ENCODE measurements around the gene ZMYND8. TPM values are rescaled to one million over a fixed set of nuclear protein-coding genes. Genes with fewer than 3 reads are reported as not detected.
"Not testable (repeated sequence)": the region's sequence is repeated elsewhere in the genome, so short reads cannot be mapped to it uniquely, and the experiment has no call there.

Gene ZMYND8
- total and polyA plus RNA-seq, 2 of the 8 experiments (the other 6 are each of a cell fraction or from before 2014, with no cell fraction given), result 50.5 to 163 TPM

DNA sequence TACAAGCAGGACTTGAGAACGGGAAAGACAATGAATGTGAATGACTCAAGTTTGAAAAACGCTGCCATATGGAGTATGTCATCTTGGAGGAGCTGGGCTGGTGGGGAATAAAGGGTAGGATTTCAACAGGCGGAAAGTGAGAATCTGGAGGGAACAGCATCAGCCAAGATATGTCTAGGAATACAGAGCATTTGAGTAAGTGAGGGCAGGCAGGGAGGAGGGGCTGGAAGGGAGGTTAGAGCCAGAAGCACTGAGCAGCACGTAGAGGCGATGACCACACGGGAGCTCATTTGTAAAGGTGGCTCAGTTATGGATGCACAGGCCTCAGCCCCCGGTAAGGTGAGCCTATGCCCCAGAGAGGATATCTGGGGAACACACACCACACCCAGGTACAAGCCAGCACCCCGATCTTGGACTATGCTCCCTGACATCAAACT is 115.1 kb downstream of the ZMYND8 start (continued):
- TF ChIP-seq SIN3A (conservative IDR thresholded peaks at IDR 0.05 in 1 of 2, IDR thresholded peaks at IDR 0.05 in 1 of 2; ENCODE audit: low read depth in 1 of 2, low read length in 2 of 2) (no peak), RNF2 (IDR thresholded peaks at IDR 0.05; ENCODE audit: borderline replicate concordance, low read depth, low read length, missing control alignments, poor library complexity, severe bottlenecking) (no peak), TBP (IDR thresholded peaks at IDR 0.05; ENCODE audit: low read depth, low read length) (no peak), JUND (IDR thresholded peaks at IDR 0.05; ENCODE audit: low read length) (no peak), KDM1A (IDR thresholded peaks at IDR 0.05; ENCODE audit: borderline replicate concordance, low read length) (no peak), CHD2 (IDR thresholded peaks at IDR 0.05; ENCODE audit: low read length) (no peak), CREB1 (IDR thresholded peaks at IDR 0.05) (no peak)

DNA sequence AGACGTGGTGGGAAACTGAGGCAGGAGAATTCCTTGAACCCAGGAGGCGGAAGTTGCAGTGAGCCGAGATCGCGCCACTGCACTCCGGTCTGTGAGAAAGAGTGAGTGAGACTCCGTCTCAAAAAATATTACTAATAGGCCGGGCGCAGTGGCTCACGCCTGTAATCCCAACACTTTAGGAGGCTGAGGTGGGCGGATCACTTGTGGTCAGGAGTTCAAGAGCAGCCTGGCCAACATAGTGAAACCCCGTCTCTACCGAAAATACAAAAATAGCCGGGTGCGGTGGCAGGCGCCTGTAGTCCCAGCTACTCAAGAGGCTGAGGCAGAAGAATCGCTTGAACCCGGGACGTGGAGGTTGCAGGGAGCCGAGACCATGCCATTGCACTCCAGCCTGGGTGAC is 116.4 kb downstream of the ZMYND8 start:
- H3K23ac ChIP-seq (ENCODE audit: insufficient read length); H2BK20ac ChIP-seq (ENCODE audit: low read length); H3K4me2 ChIP-seq (ENCODE audit: insufficient read depth in 1 of 2, low read depth in 2 of 2, low read length in 2 of 2); H3K9ac ChIP-seq (replicated peaks in 1 of 4; ENCODE audit: extremely low read depth in 1 of 4, low read depth in 3 of 4, low read length in 3 of 4); DNase-seq (ENCODE audit: low read depth in 1 of 2, low spot score in 2 of 2); H3K27me3 ChIP-seq (replicated peaks in 1 of 4; ENCODE audit: control insufficient read depth in 3 of 4, extremely low read depth in 1 of 4, insufficient read depth in 3 of 4, low read length in 3 of 4); H2BK12ac ChIP-seq (ENCODE audit: low read depth, low read length); H3K4me1 ChIP-seq (replicated peaks in 1 of 4; ENCODE audit: control insufficient read depth in 3 of 4, insufficient read depth in 4 of 4, low read length in 3 of 4); H3K4me3 ChIP-seq (ENCODE audit: extremely low read depth in 1 of 4, insufficient read depth in 2 of 4, low read depth in 3 of 4, low read length in 4 of 4); H2BK120ac ChIP-seq (replicated peaks; ENCODE audit: low read depth, low read length); H3K9me3 ChIP-seq (ENCODE audit: insufficient read depth in 2 of 2, low read depth in 1 of 2, low read length in 1 of 2); H4K20me1 ChIP-seq (replicated peaks in 1 of 2; ENCODE audit: control insufficient read depth in 1 of 2, insufficient read depth in 2 of 2, low read length in 2 of 2); H3K56ac ChIP-seq (replicated peaks; ENCODE audit: insufficient read length, low read depth, low read length); H3K79me1 ChIP-seq (ENCODE audit: low read depth, low read length); H4K8ac ChIP-seq (ENCODE audit: extremely low read depth, insufficient read depth, low read length); H3K14ac ChIP-seq (ENCODE audit: insufficient read length); H2AFZ ChIP-seq (ENCODE audit: low read length); H2AK5ac ChIP-seq (ENCODE audit: low read depth, low read length); H3K23me2 ChIP-seq (ENCODE audit: low read depth, low read length); H4K5ac ChIP-seq (ENCODE audit: insufficient read length, low read depth, low read length); H2BK5ac ChIP-seq (ENCODE audit: low read depth, low read length); FAIRE-seq; H4K91ac ChIP-seq (replicated peaks; ENCODE audit: insufficient read length, low read length); H2BK15ac ChIP-seq (ENCODE audit: low read length); H3K18ac ChIP-seq (ENCODE audit: extremely low read depth, low read length); H3K4ac ChIP-seq (replicated peaks; ENCODE audit: insufficient read length, low read depth, low read length); H3K27ac ChIP-seq (ENCODE audit: low read depth, low read length): not testable (repeated sequence)
- H3K79me2 ChIP-seq (ENCODE audit: control insufficient read depth in 1 of 2, insufficient read depth in 2 of 2, low read length in 2 of 2), result peaks cover 0 to 37% of the 10 kb centered on the region in 2 experiments; a peak in 3 of 4 replicates
- H3K36me3 ChIP-seq (ENCODE audit: control insufficient read depth in 2 of 4, insufficient read depth in 4 of 4, low read length in 3 of 4), result peaks cover 35 to 81% (median 64%) of the 10 kb centered on the region in 4 experiments
- ChIA-PET CTCF (ENCODE audit: partially characterized antibody) (interaction anchor here (1.0 to 1.2 kb wide), 2 partner anchors 44 to 144 kb away, joined by 3 to 5 read pairs; no protein-coding TSS in a partner anchor), POLR2A (ENCODE audit: partially characterized antibody) (interaction anchor here (1.2 kb wide), 1 partner anchor 121 kb away, joined by 3 read pairs; no protein-coding TSS in a partner anchor)
- WGBS, 2 experiments (ENCODE audit: extremely low coverage in 1 of 2, insufficient coverage in 1 of 2, insufficient read length in 1 of 2, insufficient replicate concordance in 2 of 2, low coverage in 1 of 2, low lambda C conversion rate in 2 of 2, missing lambda C conversion rate in 1 of 2), result 96% methylated on average over 20 of the region's 20 CpGs; no CpG with 5 or more reads in 1 of the 2 experiments

All from H1 (cell line).